DOHH2 (cell line): ENCODE data around the gene TTYH2.

Source experiments
- H3F3A ChIP-seq: fragments of 200-600 bp; sonication (generic), shearing (Covaris generic); 2 replicates; pipeline ENCODE4 v1.6.0; 2016; ENCODE audit warnings: antibody characterized with exemption, mild to moderate bottlenecking; ENCODE audit not compliant: control insufficient read depth, insufficient read depth
- H3K27ac ChIP-seq: fragments of 200-600 bp; sonication (generic); 2 replicates; pipeline ENCODE4 v1.5.1; 2014; ENCODE audit warnings: low read depth, mild to moderate bottlenecking, low read length, moderate library complexity
- H3K27me3 ChIP-seq: fragments of 200-600 bp; sonication (generic); 2 replicates; pipeline ENCODE4 v1.6.1; 2014; ENCODE audit warnings: mild to moderate bottlenecking, low read length, mixed read lengths; ENCODE audit not compliant: control insufficient read depth
- H3K36me3 ChIP-seq: fragments of 200-600 bp; sonication (generic); 2 replicates; pipeline ENCODE4 v1.6.1; 2014; ENCODE audit warnings: mild to moderate bottlenecking, low read length, moderate library complexity, mixed read lengths; ENCODE audit not compliant: control insufficient read depth
- H3K4me1 ChIP-seq: fragments of 200-600 bp; sonication (generic); 2 replicates; pipeline ENCODE4 v1.6.1; 2014; ENCODE audit warnings: mild to moderate bottlenecking, low read length, mixed read lengths; ENCODE audit not compliant: control insufficient read depth
- H3K4me2 ChIP-seq: fragments of 200-600 bp; sonication (generic); 2 replicates; pipeline ENCODE4 v1.6.0; 2014; ENCODE audit warnings: mild to moderate bottlenecking, low read length, moderate library complexity
- H3K4me3 ChIP-seq: fragments of 200-600 bp; sonication (generic); 2 replicates; pipeline ENCODE4 v1.5.1; 2014; ENCODE audit warnings: mild to moderate bottlenecking, low read length, mixed read lengths
- H3K79me2 ChIP-seq: fragments of 200-600 bp; sonication (generic); 2 replicates; pipeline ENCODE4 v1.6.1; 2014; ENCODE audit warnings: mild to moderate bottlenecking, low read length, mixed read lengths; ENCODE audit not compliant: control insufficient read depth
- H3K9me2 ChIP-seq: fragments of 200-600 bp; sonication (generic); replicated peaks from 2 replicates; pipeline ENCODE4 v1.6.1; 2014; ENCODE audit warnings: mild to moderate bottlenecking, low read length, mixed read lengths; ENCODE audit not compliant: control insufficient read depth
- H3K9me3 ChIP-seq: fragments of 200-600 bp; sonication (generic); 2 replicates; pipeline ENCODE4 v1.6.1; 2014; ENCODE audit warnings: antibody characterized with exemption, low read length, mixed read lengths; ENCODE audit not compliant: control insufficient read depth, insufficient read depth
- H4K20me1 ChIP-seq: fragments of 200-600 bp; sonication (generic); 2 replicates; pipeline ENCODE4 v1.6.0; 2014; ENCODE audit warnings: low read depth, mild to moderate bottlenecking, antibody characterized with exemption, low read length, moderate library complexity; ENCODE audit not compliant: control insufficient read depth, insufficient read depth
- EZH2phosphoT487 ChIP-seq: fragments of 200-600 bp; sonication (generic); IDR thresholded peaks from 2 replicates; pipeline ENCODE4 v1.6.1; 2017; ENCODE audit warnings: borderline replicate concordance, mild to moderate bottlenecking, antibody characterized with exemption, low read length, moderate library complexity, mixed read lengths
- TF ChIP-seq, protein P1 (sequence below): fragments of 200-600 bp; sonication (generic); IDR thresholded peaks from one replicate; pipeline ENCODE4 v1.5.1; 2014; ENCODE audit warnings: antibody characterized with exemption, mild to moderate bottlenecking, low read depth, low read length; ENCODE audit not compliant: poor library complexity, severe bottlenecking

Gene TTYH2

DNA sequence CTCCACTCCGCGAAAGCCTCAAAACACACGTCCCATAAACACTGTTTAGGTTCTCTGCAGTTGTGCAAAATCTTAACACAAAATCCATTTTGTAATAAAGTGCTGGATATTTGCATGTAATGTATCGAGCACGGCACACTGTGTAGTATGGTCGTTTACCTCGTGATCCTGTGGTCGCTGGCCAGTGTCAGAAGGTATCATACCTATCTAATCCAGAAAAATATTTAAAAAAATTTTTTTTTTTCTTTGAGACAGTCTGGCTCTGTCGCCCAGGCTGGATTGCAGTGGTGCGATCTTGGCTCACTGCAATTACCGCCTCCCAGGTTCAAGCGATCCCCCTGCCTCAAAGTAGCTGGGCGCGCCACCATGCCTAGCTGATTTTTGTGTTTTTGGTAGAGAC is 8.9 kb upstream of the TTYH2 start:
- Histone ChIP-seq H3K4me2 (peak overlapping the region; percentile 73), H3K9me3 (no peaks in the 10 kb centered on the region), H3K27me3 (peaks cover 27% of the 10 kb centered on the region), H3K27ac (peak overlapping the region; percentile 70), H3K79me2 (peaks cover 51% of the 10 kb centered on the region), H3K36me3 (peaks cover 59% of the 10 kb centered on the region), H3K4me1 (peaks cover 43% of the 10 kb centered on the region), H4K20me1 (peaks cover 25% of the 10 kb centered on the region), H3K4me3 (peak overlapping the region; percentile 97), H3K9me2 (no peaks in the 10 kb centered on the region), H3F3A (peaks cover 49% of the 10 kb centered on the region)
- TF ChIP-seq EZH2phosphoT487: no peak
- TF ChIP-seq, protein P1, sequence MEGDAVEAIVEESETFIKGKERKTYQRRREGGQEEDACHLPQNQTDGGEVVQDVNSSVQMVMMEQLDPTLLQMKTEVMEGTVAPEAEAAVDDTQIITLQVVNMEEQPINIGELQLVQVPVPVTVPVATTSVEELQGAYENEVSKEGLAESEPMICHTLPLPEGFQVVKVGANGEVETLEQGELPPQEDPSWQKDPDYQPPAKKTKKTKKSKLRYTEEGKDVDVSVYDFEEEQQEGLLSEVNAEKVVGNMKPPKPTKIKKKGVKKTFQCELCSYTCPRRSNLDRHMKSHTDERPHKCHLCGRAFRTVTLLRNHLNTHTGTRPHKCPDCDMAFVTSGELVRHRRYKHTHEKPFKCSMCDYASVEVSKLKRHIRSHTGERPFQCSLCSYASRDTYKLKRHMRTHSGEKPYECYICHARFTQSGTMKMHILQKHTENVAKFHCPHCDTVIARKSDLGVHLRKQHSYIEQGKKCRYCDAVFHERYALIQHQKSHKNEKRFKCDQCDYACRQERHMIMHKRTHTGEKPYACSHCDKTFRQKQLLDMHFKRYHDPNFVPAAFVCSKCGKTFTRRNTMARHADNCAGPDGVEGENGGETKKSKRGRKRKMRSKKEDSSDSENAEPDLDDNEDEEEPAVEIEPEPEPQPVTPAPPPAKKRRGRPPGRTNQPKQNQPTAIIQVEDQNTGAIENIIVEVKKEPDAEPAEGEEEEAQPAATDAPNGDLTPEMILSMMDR: no peak

DNA sequence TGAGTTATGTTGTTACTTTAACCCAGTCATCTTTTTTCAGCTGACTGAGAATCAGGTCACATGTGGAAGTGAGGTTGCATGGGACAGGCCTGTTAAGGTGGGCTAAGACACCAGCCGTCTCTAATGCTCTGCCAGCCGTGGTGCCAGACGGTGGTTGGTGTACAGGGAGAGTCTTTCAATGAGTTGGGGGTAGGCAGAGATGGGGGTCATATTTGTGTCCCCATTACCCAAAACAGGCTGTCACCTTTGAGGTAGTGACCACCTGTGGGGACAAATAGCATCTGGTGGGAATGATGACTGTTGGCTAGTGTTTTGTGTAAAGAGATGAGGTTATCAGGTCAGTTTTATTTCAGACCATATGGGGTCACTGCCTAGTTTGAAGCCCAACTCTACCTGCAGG is 8.1 kb upstream of the TTYH2 start:
- peaks cover 25% of the 10 kb centered on the region for H4K20me1 ChIP-seq
- H3K9me3 ChIP-seq: no peaks in the 10 kb centered on the region
- H3K79me2 ChIP-seq: peaks cover 51% of the 10 kb centered on the region
- H3K27me3 ChIP-seq: peaks cover 21% of the 10 kb centered on the region
- H3K27ac ChIP-seq: peak overlapping the region; percentile 70
- H3K36me3 ChIP-seq: peaks cover 67% of the 10 kb centered on the region
- H3K4me3 ChIP-seq: peak overlapping the region; percentile 97
- TF ChIP-seq, protein P1: no peak
- TF ChIP-seq EZH2phosphoT487: no peak
- H3F3A ChIP-seq: peaks cover 57% of the 10 kb centered on the region
- peak overlapping the region; percentile 73 for H3K4me2 ChIP-seq
- H3K9me2 ChIP-seq: no peaks in the 10 kb centered on the region
- peaks cover 49% of the 10 kb centered on the region for H3K4me1 ChIP-seq

DNA sequence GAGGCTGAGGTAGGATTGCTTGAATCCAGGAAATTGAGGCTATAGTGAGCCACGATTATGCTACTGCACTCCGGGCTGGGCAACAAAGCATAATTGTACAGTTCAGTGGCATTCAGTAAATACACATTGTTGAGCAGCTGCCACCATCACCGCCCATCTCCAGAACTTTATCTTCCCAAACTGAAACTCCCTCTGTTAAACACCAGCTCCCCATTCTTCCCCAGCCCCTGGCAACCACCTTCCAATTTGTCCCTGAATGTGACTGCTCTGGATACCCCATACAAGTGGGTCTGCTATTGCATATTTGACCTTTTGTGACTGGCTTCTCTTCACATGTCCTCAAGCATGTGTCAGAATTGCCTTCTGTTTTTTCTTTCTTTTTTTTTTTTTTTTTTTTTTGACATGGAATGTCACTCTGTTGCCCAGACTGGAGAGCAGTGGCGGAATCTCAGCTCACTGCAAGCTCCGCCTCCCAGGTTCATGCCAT is 7.0 kb upstream of the TTYH2 start:
- peak overlapping the region; percentile 97 for H3K4me3 ChIP-seq
- peaks cover 66% of the 10 kb centered on the region for H3F3A ChIP-seq
- peaks cover 60% of the 10 kb centered on the region for H3K4me1 ChIP-seq
- H4K20me1 ChIP-seq: peaks cover 27% of the 10 kb centered on the region
- peak overlapping the region; percentile 73 for H3K4me2 ChIP-seq
- no peaks in the 10 kb centered on the region for H3K9me3 ChIP-seq
- TF ChIP-seq, protein P1: no peak
- TF ChIP-seq EZH2phosphoT487: no peak
- no peak overlapping the region; the same call in 1 of the 2 replicates for H3K27ac ChIP-seq
- peaks cover 77% of the 10 kb centered on the region for H3K36me3 ChIP-seq
- no peaks in the 10 kb centered on the region for H3K9me2 ChIP-seq
- H3K79me2 ChIP-seq: peaks cover 55% of the 10 kb centered on the region
- peaks cover 10% of the 10 kb centered on the region for H3K27me3 ChIP-seq
